Measurements from ENCODE around the gene ASIC3. TPM values are rescaled to one million over a fixed set of nuclear protein-coding genes. Genes with fewer than 3 reads are reported as not detected.
A peak's percentile ranks its signal among the peaks of the same experiment; 100 is the strongest.
"Not testable (repeated sequence)": the region's sequence is repeated elsewhere in the genome, so short reads cannot be mapped to it uniquely, and the experiment has no call there.

ASIC3 gene
- total RNA-seq, 2 donors from 2014 or later, result 2.5 to 3.0 TPM

- Mint-ChIP-seq H3K9me3 (no peaks in the 10 kb centered on the region), H3K27ac (no peak overlapping the region), H3K4me1 (peaks cover 21% of the 10 kb centered on the region), H3K4me3 (no peak overlapping the region), H3K36me3 (ENCODE audit: low read depth) (no peaks in the 10 kb centered on the region), H3K27me3 (ENCODE audit: insufficient read depth) (peaks cover 37% of the 10 kb centered on the region)
- peaks cover 9% of the 10 kb centered on the region for H3K4me1 ChIP-seq (ENCODE audit: control insufficient read depth, insufficient read depth, low read length)
- no peak for DNase-seq
- no peak overlapping the region for H3K27ac ChIP-seq (ENCODE audit: low read depth, low read length)
- H3K36me3 ChIP-seq (ENCODE audit: control insufficient read depth, insufficient read depth, low read length), result no peaks in the 10 kb centered on the region
- no peak overlapping the region for H3K9ac ChIP-seq (ENCODE audit: extremely low read depth, low read length, poor library complexity, severe bottlenecking)
- no peak for TF ChIP-seq CTCF (conservative IDR thresholded peaks at IDR 0.05)
- H3K9me3 ChIP-seq (ENCODE audit: control insufficient read depth, low read length), result no peaks in the 10 kb centered on the region
- no peaks in the 10 kb centered on the region for H3K27me3 ChIP-seq (ENCODE audit: control insufficient read depth, insufficient read depth, low read length, poor library complexity, severe bottlenecking)
- no peak overlapping the region for H3K4me3 ChIP-seq (ENCODE audit: low read length)
- 66% methylated on average over 7 of the region's 7 CpGs; no CpG with 5 or more reads in 1 of the 2 experiments for WGBS, 2 experiments (ENCODE audit: insufficient coverage in 1 of 2, insufficient read length in 1 of 2)
Measured at GRCh38 chr7:151010037-151010306, 38.4 kb upstream of the ASIC3 start.

GRCh38 chr7:151010307-151011096, 37.8 kb upstream of the ASIC3 start:
- Histone ChIP-seq H3K36me3 (ENCODE audit: control insufficient read depth, insufficient read depth, low read length) (no peaks in the 10 kb centered on the region), H3K4me3 (ENCODE audit: low read length) (no peak overlapping the region), H3K9me3 (ENCODE audit: control insufficient read depth, low read length) (no peaks in the 10 kb centered on the region), H3K27ac (ENCODE audit: low read depth, low read length) (no peak overlapping the region), H3K4me1 (ENCODE audit: control insufficient read depth, insufficient read depth, low read length) (peaks cover 9% of the 10 kb centered on the region), H3K9ac (ENCODE audit: extremely low read depth, low read length, poor library complexity, severe bottlenecking) (no peak overlapping the region), H3K27me3 (ENCODE audit: control insufficient read depth, insufficient read depth, low read length, poor library complexity, severe bottlenecking) (no peaks in the 10 kb centered on the region)
- Mint-ChIP-seq H3K36me3 (ENCODE audit: low read depth) (no peaks in the 10 kb centered on the region), H3K27me3 (ENCODE audit: insufficient read depth) (peaks cover 42% of the 10 kb centered on the region), H3K4me1 (peaks cover 21% of the 10 kb centered on the region), H3K4me3 (no peak overlapping the region), H3K9me3 (no peaks in the 10 kb centered on the region), H3K27ac (no peak overlapping the region)
- 0 to 59% methylated on average over 1 to 18 of the region's 18 CpGs for WGBS, 2 experiments (ENCODE audit: insufficient coverage in 1 of 2, insufficient read length in 1 of 2)
- TF ChIP-seq CTCF (conservative IDR thresholded peaks at IDR 0.05), result no peak
- peak; percentile 78 for DNase-seq

GRCh38 chr7:151011097-151011409, 37.3 kb upstream of the ASIC3 start:
- Histone ChIP-seq H3K4me1 (ENCODE audit: control insufficient read depth, insufficient read depth, low read length) (peaks cover 9% of the 10 kb centered on the region), H3K9me3 (ENCODE audit: control insufficient read depth, low read length) (no peaks in the 10 kb centered on the region), H3K9ac (ENCODE audit: extremely low read depth, low read length, poor library complexity, severe bottlenecking) (no peak overlapping the region), H3K4me3 (ENCODE audit: low read length) (no peak overlapping the region), H3K27ac (ENCODE audit: low read depth, low read length) (no peak overlapping the region), H3K27me3 (ENCODE audit: control insufficient read depth, insufficient read depth, low read length, poor library complexity, severe bottlenecking) (no peaks in the 10 kb centered on the region), H3K36me3 (ENCODE audit: control insufficient read depth, insufficient read depth, low read length) (no peaks in the 10 kb centered on the region)
- Mint-ChIP-seq H3K4me1 (peaks cover 21% of the 10 kb centered on the region), H3K36me3 (ENCODE audit: low read depth) (no peaks in the 10 kb centered on the region), H3K27me3 (ENCODE audit: insufficient read depth) (peaks cover 48% of the 10 kb centered on the region), H3K27ac (no peak overlapping the region), H3K4me3 (no peak overlapping the region), H3K9me3 (no peaks in the 10 kb centered on the region)
- TF ChIP-seq CTCF (conservative IDR thresholded peaks at IDR 0.05), result no peak
- DNase-seq, result no peak
- 67 to 88% methylated on average over 1 of the region's 1 CpG for WGBS, 2 experiments (ENCODE audit: insufficient coverage in 1 of 2, insufficient read length in 1 of 2)

- not testable (repeated sequence) for H3K27ac Mint-ChIP-seq; H3K27ac ChIP-seq (ENCODE audit: low read depth, low read length); H3K4me3 ChIP-seq (ENCODE audit: low read length); H3K27me3 ChIP-seq (ENCODE audit: control insufficient read depth, insufficient read depth, low read length, poor library complexity, severe bottlenecking); H3K9me3 Mint-ChIP-seq; H3K9me3 ChIP-seq (ENCODE audit: control insufficient read depth, low read length); H3K4me1 ChIP-seq (ENCODE audit: control insufficient read depth, insufficient read depth, low read length); DNase-seq; H3K4me3 Mint-ChIP-seq; H3K36me3 Mint-ChIP-seq (ENCODE audit: low read depth); H3K9ac ChIP-seq (ENCODE audit: extremely low read depth, low read length, poor library complexity, severe bottlenecking); H3K36me3 ChIP-seq (ENCODE audit: control insufficient read depth, insufficient read depth, low read length)
- Mint-ChIP-seq H3K4me1 (peaks cover 21% of the 10 kb centered on the region), H3K27me3 (ENCODE audit: insufficient read depth) (peaks cover 53% of the 10 kb centered on the region)
- WGBS, 2 experiments (ENCODE audit: insufficient coverage in 1 of 2, insufficient read length in 1 of 2), result 86 to 88% methylated on average over 10 to 12 of the region's 12 CpGs
Measured at GRCh38 chr7:151011616-151012015, 36.7 kb upstream of the ASIC3 start.

Measured in endodermal cell (in vitro differentiated cells).